Rectal smooth muscle tissue (tissue), 1 donor: ENCODE data around the gene RRP1B.
"Not testable (repeated sequence)": the region's sequence is repeated elsewhere in the genome, so short reads cannot be mapped to it uniquely, and the experiment has no call there.

ENCODE experiments used
- H3K27ac ChIP-seq: one replicate; pipeline ENCODE4 v1.7.0; 2013; ENCODE audit warnings: low read depth, low read length, inconsistent platforms
- H3K27me3 ChIP-seq: one replicate; pipeline ENCODE4 v1.7.0; 2013; ENCODE audit warnings: low read length; ENCODE audit not compliant: control insufficient read depth, insufficient read depth
- H3K36me3 ChIP-seq: one replicate; pipeline ENCODE4 v1.7.0; 2013; ENCODE audit warnings: low read length; ENCODE audit not compliant: control insufficient read depth, insufficient read depth
- H3K4me1 ChIP-seq: one replicate; pipeline ENCODE4 v1.7.0; 2013; ENCODE audit warnings: low read length; ENCODE audit not compliant: control insufficient read depth, insufficient read depth
- H3K4me3 ChIP-seq: one replicate; pipeline ENCODE4 v1.7.0; 2013; ENCODE audit warnings: low read length
- H3K9ac ChIP-seq: one replicate; pipeline ENCODE4 v1.7.0; 2013; ENCODE audit warnings: low read length

Gene RRP1B

DNA sequence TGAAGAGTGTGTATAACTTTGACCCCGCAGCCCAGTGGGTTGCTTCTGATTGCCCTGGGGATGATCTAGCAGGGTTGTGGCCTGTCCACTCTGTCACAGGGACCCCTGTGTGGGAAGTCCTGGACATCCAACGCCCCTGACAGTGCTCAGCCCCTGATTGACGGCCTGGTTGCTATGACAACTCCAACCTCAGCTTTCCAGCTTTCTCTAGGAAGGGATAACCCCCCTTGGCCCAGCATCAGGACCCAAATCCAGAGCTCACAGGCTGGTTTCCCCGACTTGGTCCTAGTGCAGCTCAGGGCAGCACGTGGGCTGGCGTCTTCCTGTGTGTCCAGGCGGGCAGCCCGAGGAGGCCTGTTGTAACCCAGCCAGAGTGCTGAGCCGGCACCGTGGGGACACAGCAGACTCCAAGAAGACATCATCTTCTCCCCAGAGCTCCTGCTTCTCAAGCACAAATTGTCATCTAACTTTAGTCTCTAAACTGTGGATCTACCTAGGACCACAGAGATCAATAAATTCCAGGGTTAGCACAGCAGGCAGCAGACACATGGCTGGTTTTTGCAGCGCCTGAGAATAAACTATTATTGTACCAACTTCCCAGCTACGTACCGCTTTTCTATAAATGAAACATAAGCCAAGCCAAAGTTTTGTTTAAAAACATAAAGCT lies 40.7 kb downstream of the RRP1B start:
- H3K36me3 ChIP-seq: no peaks in the 10 kb centered on the region
- no peaks in the 10 kb centered on the region for H3K27me3 ChIP-seq
- no peaks in the 10 kb centered on the region for H3K4me1 ChIP-seq
- no peak overlapping the region for H3K9ac ChIP-seq
- H3K4me3 ChIP-seq: no peak overlapping the region
- H3K27ac ChIP-seq: no peak overlapping the region

DNA sequence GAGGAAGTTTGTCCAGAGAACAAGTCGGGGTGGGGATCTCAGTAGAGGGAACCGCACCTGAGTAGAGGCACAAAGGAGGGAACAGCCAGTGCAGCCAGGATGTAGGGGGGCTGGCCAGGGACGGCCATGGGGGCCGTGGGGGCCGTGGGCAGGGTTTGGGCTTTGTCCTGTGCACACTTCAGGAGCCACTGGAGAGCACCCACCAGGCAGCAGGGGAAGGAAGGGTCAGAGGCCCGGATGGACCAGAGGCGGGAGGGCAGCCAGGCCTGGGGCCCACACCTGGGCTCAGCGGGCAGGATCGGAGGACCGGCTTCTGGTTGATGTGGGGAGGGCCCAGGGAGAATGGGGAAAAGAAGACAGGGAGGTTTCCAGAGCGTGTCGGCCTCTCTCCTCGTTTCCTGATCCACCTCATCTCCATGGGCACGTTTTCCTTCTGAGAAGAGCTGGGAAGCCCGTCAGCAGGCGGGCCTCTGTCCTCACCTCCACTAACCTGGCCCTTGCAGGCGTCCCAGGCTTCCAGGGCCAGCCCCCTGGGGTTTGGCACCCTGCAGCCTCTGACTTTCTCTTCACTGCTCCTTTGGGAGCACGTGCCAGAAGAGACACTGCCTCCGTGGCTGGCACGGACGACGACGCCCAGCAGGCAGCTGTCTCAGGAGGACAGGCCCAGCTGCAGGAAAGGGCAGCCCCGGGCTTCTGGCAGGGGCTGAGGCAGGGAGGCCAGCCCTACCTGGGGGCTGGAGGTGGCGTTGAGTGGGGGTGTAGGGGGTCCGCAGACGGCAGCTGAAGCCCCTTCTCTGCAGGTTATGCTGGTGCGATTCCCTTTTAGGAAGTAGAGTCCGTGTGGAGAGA lies 42.8 kb downstream of the RRP1B start:
- H3K36me3 ChIP-seq: no peaks in the 10 kb centered on the region
- no peak overlapping the region for H3K9ac ChIP-seq
- H3K4me1 ChIP-seq: no peaks in the 10 kb centered on the region
- no peak overlapping the region for H3K4me3 ChIP-seq
- no peaks in the 10 kb centered on the region for H3K27me3 ChIP-seq
- H3K27ac ChIP-seq: no peak overlapping the region

DNA sequence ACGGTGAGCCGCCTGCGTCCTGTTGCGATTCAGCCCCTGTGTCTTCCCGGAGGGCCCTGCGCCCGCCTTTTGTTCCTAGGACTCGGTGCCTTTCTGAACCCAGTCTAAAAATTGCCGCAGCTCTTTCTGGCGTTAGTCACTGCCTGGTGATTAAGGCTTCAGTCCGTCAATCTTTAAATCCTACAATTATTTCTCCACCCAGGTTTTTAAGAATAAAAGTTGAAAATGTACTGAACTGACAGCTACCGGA lies 43.4 kb downstream of the RRP1B start:
- H3K4me1 ChIP-seq: no peaks in the 10 kb centered on the region
- H3K36me3 ChIP-seq: no peaks in the 10 kb centered on the region
- peak overlapping the region; percentile 27 for H3K4me3 ChIP-seq
- H3K27ac ChIP-seq: no peak overlapping the region
- H3K9ac ChIP-seq: no peak overlapping the region
- no peaks in the 10 kb centered on the region for H3K27me3 ChIP-seq

DNA sequence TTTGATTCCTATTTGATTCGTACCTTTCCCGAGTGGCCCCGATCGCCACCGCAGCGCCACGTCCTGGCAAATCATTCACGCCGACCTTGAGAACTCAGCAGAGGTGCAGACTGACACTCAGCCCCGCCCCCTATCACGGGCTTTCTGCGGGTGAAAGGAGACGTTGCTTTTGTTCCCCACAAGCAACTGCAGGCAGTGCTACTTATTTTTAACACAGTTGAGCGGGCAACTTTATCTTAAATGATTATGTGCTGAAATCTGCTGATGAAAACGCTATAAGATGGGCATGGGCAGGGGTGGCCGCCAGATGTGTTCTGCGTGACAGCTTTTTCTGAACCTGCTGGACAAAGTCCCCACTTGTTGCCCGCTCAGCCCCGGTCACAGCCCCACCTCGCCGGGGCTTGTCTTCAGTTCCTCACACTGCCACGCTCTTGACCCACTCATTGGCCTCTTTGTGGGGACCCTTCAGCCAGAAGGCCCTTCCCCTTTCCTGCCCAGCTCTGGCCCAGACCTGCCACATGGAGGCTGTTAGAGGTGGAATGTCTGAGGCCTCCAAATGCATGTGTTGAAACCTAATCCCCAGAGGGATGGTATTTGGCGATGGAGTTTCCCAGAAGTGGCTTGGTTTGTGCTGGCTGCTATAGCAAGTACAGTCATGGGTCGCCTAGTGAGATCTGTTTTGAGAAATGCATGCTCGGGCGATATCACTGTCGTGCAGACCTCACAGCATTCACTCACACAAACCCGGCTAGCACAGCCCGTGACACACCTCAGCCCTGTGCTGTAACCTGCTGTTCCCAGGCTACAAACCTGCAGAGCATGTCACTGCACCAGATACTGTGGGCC lies 43.9 kb downstream of the RRP1B start:
- H3K4me1 ChIP-seq: no peaks in the 10 kb centered on the region
- no peak overlapping the region for H3K27ac ChIP-seq
- no peaks in the 10 kb centered on the region for H3K27me3 ChIP-seq
- no peak overlapping the region for H3K9ac ChIP-seq
- H3K36me3 ChIP-seq: no peaks in the 10 kb centered on the region
- H3K4me3 ChIP-seq: peak overlapping the region; percentile 27

DNA sequence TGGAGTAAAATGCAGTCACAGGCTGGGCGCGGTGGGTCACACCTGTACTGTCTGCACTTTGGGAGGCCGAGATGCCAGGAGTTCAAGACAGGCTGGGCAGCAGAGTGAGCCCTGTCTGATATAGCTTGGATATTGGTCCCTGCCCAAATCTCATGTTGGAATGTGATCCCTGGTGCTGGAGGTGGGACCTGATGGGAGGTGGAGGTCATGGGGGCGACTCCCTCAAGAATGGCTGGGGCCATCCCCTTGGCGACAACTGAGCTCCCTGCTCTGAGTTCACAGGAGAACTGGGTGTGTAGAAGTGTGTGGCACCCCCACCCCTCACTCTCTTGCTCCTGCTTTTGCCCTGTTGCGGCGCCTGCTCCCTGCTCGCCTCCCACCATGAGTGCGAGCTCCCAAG lies 48.1 kb downstream of the RRP1B start:
- H3K36me3 ChIP-seq: no peaks in the 10 kb centered on the region
- no peaks in the 10 kb centered on the region for H3K4me1 ChIP-seq
- no peak overlapping the region for H3K4me3 ChIP-seq
- no peak overlapping the region for H3K9ac ChIP-seq
- H3K27ac ChIP-seq: no peak overlapping the region
- H3K27me3 ChIP-seq: no peaks in the 10 kb centered on the region

DNA sequence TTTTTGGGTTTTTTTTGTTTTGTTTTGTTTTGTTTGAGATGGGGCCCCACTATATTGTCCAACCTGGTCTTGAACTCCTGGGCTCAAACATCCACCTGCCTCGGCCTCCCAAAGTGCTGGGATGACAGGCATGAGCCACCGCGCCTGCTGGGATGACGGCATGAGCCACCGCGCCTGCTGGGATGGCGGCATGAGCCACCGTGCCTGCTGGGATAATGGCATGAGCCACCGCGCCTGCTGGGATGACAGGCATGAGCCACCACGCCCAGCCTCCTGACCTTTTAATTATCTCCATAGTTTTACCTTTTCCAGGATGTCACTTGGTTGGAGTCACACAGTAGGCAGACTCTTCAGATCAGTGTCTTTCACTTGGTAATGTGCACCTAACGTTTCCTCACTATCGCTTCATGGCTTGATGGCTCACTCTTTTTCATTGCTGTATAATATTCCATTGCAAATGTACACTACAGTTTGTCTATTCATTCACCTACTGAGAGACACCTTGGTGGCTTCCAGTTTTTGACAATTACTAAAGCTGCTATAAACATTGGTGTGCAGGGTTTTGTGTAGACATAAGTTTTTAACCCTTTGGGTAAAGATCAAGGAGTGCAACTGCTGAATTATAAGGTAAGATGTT lies 49.5 kb downstream of the RRP1B start:
- H3K9ac ChIP-seq: no peak overlapping the region
- H3K27me3 ChIP-seq: no peaks in the 10 kb centered on the region
- H3K4me3 ChIP-seq: no peak overlapping the region
- H3K4me1 ChIP-seq: no peaks in the 10 kb centered on the region
- H3K36me3 ChIP-seq: no peaks in the 10 kb centered on the region
- H3K27ac ChIP-seq: no peak overlapping the region

DNA sequence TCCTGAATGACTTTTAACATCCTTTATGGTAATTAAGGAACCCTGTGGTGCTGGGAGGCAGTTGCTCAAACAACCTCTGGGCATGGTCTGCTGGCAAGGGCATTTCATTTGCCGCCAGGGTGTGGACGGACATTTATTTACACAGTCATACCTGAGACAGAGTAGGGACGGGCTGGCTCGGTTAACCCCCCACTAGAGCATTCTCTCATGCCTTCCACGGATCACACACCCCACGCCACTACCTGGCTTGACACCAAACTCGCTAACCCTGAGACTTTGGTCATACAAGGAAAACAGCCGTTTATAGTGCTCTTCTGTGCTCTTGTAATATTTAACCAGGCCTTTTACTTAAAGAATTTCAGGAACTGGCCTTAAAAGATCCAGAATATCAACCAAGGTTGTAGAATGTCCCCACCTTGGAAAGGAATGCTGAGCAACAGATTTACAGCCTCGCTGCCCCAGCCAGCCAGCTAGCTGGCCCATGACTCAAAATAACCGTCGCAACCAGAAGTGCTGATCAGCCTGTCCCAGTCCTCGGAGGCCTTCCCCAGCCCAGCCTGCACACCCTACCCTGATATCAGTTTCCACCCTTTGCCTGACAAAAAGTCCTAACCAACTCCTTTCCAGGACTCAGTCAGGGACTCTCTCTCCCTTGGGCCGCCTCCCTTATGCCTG lies 53.0 kb downstream of the RRP1B start:
- Histone ChIP-seq H3K4me3 (peak overlapping the region; percentile 19), H3K36me3 (no peaks in the 10 kb centered on the region), H3K27me3 (no peaks in the 10 kb centered on the region), H3K4me1 (no peaks in the 10 kb centered on the region), H3K27ac (no peak overlapping the region), H3K9ac (no peak overlapping the region)

DNA sequence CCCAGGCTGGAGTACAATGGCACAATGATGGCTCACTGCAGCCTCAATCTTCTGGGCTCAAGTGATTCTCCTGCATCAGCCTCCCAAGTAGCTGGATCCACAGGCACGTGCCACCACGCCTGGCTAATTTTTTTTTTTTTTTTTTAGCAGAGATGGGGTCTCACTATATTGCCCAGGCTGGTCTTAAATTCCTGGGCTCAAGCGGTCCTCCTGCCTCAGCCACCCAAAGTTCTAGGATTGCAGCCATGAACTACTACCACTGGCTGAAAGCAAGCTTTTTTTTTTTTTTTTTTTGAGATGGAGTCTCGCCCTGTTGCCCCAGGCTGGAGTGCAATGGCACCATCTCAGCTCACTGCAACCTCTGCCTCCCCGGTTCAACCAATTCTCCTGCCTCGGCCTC lies 53.8 kb downstream of the RRP1B start:
- not testable (repeated sequence) for H3K4me3 ChIP-seq, H3K27ac ChIP-seq, H3K4me1 ChIP-seq, H3K36me3 ChIP-seq, H3K9ac ChIP-seq, H3K27me3 ChIP-seq

DNA sequence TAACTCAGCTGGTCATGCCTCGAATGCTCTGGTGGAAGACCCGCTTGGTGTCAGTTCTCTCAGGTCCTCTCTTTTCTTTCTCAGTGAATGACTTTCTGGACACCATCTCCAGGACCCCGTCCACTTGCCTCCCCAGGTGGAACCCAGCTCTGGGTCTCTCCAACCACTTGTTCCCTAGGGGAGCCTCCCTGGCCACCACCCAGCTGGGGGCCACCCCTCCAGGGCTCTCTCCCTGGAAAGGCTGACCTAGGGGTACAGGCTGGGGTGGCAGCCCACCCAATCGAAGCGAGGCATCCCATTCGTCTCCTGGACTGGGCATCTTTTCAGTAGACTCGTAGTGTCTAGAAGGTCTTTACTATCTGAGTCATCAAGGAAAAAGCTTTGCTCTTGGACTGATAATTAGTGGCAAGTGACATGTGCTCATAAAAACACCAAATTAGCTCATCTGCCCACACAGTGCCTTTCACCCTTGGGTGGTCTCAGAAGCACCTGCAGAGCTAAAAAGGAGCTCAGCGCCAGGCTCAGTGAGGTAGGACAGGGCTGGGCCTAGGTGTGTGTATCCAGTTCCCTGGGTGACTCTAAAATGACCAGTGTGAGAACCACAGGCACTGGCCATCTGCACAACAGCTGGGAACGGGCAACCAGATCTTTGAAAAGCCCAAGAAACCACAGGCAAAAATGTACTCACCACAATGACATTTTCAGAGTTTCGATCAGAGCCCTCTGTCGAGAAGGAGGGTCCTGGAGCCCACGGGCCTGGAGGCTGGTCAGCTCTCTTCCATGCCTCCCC lies 57.2 kb downstream of the RRP1B start:
- Histone ChIP-seq H3K9ac (no peak overlapping the region), H3K4me3 (no peak overlapping the region), H3K4me1 (peaks cover 13% of the 10 kb centered on the region), H3K36me3 (no peaks in the 10 kb centered on the region), H3K27me3 (no peaks in the 10 kb centered on the region), H3K27ac (no peak overlapping the region)

DNA sequence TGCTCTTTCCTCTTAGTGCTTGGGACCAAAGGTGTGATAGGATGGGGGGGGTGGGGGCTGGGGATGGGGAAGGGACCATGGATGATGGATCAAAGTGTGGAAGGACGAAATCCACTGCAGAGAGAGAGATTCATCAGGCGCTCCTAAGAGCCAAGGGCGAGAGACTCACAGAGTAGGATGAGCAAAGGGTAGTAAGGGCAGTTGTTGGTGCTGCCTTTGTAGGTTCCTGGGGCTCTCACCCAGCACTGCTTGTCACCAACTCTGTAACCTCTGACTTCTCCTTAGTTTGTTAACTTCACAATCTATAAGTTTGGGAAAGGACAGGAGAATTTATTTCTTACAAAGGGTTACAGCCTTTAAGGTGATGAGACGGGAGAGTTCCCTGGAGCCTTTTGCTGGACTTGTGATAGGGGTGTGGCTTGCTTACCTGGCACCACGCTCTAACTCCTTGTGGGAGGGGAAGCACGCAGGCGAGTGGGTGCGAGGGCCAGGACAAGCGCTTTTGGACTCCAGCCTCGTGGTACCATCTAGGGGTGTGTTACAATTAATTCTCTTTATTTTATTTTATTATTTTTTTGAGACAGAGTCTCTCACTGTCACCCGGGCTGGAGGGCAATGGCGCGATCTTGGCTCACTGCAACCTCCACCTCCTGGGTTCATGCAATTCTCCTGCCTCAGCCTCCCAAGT lies 58.0 kb downstream of the RRP1B start:
- no peaks in the 10 kb centered on the region for H3K27me3 ChIP-seq
- no peak overlapping the region for H3K27ac ChIP-seq
- H3K4me3 ChIP-seq: no peak overlapping the region
- H3K4me1 ChIP-seq: peaks cover 16% of the 10 kb centered on the region
- H3K9ac ChIP-seq: no peak overlapping the region
- no peaks in the 10 kb centered on the region for H3K36me3 ChIP-seq
